C4-2B (cell line): Measurements from ENCODE around the gene COX6B2.
A peak's percentile ranks its signal among the peaks of the same experiment; 100 is the strongest.
"Not testable (repeated sequence)": the region's sequence is repeated elsewhere in the genome, so short reads cannot be mapped to it uniquely, and the experiment has no call there.

Experiments
- H3K27ac ChIP-seq: fragments of 450-650 bp; 2 replicates; pipeline ENCODE4 v1.5.1; 2017
- CTCF ChIP-seq: fragments of 450-650 bp; conservative IDR thresholded peaks from 2 replicates; pipeline ENCODE4 v1.5.1; 2017; ENCODE audit warnings: mild to moderate bottlenecking
- ZFX ChIP-seq: fragments of 450-650 bp; IDR thresholded peaks from 2 replicates; pipeline ENCODE4 v1.6.1; 2017

COX6B2 gene

GRCh38 chr19:55341171-55341588, 13.3 kb downstream of the COX6B2 start:
- no peak for TF ChIP-seq ZFX
- TF ChIP-seq CTCF: no peak
- H3K27ac ChIP-seq: peak overlapping the region; percentile 88

GRCh38 chr19:55340784-55341147, 13.8 kb downstream of the COX6B2 start:
- TF ChIP-seq CTCF: no peak
- no peak for TF ChIP-seq ZFX
- peak overlapping the region; percentile 88 for H3K27ac ChIP-seq

- H3K27ac ChIP-seq: peak overlapping the region; percentile 88
- TF ChIP-seq CTCF (no peak), ZFX (no peak; the same call in 1 of the 2 replicates)
Observed at GRCh38 chr19:55339889-55340783, 14.4 kb downstream of the COX6B2 start.

GRCh38 chr19:55339105-55339888, 15.2 kb downstream of the COX6B2 start, which contains the start of gene KMT5C:
KMT5C (plus strand) TSS chr19:55339876; CDS start chr19:55341937, 2,061 bp downstream.
- peak within 1 kb of the TSS; percentile 88 for H3K27ac ChIP-seq
- no peak for TF ChIP-seq ZFX
- TF ChIP-seq CTCF: no peak

- TF ChIP-seq ZFX (no peak), CTCF (no peak)
- H3K27ac ChIP-seq: no peak overlapping the region
Observed at GRCh38 chr19:55336101-55336500, 18.4 kb downstream of the COX6B2 start.

- no peak overlapping the region for H3K27ac ChIP-seq
- TF ChIP-seq CTCF: no peak
- TF ChIP-seq ZFX: no peak
Observed at GRCh38 chr19:55333870-55334269, 20.6 kb downstream of the COX6B2 start.

- H3K27ac ChIP-seq: not testable (repeated sequence)
Observed at GRCh38 chr19:55329791-55330190, 24.7 kb downstream of the COX6B2 start.

GRCh38 chr19:55328774-55329318, 25.7 kb downstream of the COX6B2 start:
- not testable (repeated sequence) for H3K27ac ChIP-seq
